Measurements from ENCODE around the gene MAP2K3. TPM values are rescaled to one million over a fixed set of nuclear protein-coding genes. Genes with fewer than 3 reads are reported as not detected.

Gene MAP2K3
- total RNA-seq, 1 donor from 2014 or later, result 68.3 TPM

DNA sequence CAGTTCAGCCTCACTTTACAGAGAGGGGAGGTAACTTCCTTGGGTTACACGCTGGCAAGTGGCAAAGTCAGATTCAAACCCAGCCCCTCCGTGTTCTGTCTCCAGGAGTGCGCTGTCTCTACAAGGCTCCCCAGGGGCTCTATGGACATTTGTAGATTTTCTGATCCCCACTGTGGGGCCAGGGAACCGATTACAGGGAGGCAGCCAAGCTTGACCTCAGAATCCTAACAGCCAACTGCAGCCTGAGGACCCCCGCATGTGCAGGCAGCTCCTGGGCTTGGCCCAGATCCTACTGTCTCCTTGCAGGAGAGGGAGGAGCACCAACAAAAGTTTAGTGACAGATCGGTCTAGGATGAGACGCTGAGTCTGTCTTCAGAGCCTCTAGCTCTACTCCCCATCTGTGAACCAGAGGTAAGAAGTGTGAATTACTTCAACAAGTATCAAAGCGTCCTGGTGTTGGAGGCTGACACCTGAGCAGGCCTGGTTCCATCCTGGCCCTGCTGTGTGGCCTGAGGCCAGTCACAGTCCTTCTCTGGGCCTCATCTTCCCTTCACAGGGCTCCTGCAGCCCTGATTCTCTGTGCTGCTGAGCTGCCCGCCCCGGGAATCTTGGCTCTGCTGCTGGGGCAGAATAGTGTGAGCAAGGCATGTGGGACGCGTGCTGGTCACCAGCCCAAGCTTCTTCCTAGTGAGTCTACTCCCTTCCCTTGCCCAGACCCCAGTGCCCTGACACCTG lies 22.1 kb upstream of the MAP2K3 start:
- no peak for ATAC-seq
- intact Hi-C loops (cut with DNase I), result no loop called here
- TF ChIP-seq, protein P1, sequence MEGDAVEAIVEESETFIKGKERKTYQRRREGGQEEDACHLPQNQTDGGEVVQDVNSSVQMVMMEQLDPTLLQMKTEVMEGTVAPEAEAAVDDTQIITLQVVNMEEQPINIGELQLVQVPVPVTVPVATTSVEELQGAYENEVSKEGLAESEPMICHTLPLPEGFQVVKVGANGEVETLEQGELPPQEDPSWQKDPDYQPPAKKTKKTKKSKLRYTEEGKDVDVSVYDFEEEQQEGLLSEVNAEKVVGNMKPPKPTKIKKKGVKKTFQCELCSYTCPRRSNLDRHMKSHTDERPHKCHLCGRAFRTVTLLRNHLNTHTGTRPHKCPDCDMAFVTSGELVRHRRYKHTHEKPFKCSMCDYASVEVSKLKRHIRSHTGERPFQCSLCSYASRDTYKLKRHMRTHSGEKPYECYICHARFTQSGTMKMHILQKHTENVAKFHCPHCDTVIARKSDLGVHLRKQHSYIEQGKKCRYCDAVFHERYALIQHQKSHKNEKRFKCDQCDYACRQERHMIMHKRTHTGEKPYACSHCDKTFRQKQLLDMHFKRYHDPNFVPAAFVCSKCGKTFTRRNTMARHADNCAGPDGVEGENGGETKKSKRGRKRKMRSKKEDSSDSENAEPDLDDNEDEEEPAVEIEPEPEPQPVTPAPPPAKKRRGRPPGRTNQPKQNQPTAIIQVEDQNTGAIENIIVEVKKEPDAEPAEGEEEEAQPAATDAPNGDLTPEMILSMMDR (IDR thresholded peaks at IDR 0.05), result no peak
- no peak for DNase-seq
- no peak overlapping the region for H3K4me3 ChIP-seq
- no peaks in the 10 kb centered on the region for H3K4me1 ChIP-seq
- H3K27ac ChIP-seq, result no peak overlapping the region
- no peaks in the 10 kb centered on the region for H3K27me3 ChIP-seq
- no peaks in the 10 kb centered on the region for H3K9me3 ChIP-seq
- no peaks in the 10 kb centered on the region for H3K36me3 ChIP-seq

DNA sequence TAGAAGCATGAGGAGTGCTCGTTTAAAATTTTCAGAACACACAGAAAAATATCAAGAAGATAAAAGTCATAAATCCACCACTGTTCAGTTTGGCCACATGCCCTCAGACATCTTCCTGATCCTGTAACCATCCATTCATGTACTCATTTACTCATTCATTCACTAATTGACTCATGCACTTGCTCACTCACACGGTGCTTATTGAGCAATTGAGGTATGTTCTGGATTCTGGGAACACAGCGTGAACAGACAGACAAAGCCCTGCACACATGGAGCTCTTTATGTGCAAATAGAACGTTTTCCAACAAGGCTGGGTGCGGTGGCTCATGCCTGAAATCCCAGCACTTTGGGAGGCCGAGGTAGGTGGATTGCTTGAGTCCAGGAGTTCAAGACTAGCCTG lies 21.1 kb upstream of the MAP2K3 start:
- no peaks in the 10 kb centered on the region for H3K9me3 ChIP-seq
- TF ChIP-seq, protein P1 (IDR thresholded peaks at IDR 0.05), result no peak
- H3K27ac ChIP-seq, result no peak overlapping the region
- intact Hi-C loops (cut with DNase I), result no loop called here
- H3K36me3 ChIP-seq, result no peaks in the 10 kb centered on the region
- no peaks in the 10 kb centered on the region for H3K4me1 ChIP-seq
- no peak for DNase-seq
- no peak overlapping the region for H3K4me3 ChIP-seq
- H3K27me3 ChIP-seq, result no peaks in the 10 kb centered on the region
- no peak for ATAC-seq

DNA sequence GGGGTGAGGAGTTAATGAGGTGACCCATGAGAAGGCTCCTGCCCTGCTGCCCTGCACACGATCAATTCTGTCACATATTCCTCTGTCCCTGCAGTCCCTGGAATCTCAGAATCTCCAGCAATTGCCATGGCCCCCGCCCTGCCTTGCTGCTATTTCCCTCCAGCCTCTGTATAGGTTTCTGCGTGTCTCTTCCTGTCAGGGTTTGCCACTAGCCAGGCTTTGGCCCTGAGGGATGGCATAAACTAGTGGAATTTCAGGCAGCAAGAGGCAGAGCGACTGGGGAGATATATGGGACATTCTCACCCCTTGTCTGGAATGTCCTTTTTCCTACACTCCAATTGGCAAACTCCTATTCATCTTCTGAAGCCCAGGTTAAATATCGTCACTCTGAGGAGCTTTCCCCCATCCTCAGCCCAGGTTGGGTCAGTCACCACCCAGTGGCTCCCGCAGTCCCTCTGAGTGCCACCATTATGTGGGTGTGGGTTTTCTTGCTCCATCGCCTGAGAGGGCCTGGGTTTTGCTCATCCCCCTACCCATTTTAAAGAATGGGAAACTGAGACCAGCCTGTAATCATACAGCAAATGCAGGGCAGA lies 15.8 kb upstream of the MAP2K3 start:
- DNase-seq, result no peak

DNA sequence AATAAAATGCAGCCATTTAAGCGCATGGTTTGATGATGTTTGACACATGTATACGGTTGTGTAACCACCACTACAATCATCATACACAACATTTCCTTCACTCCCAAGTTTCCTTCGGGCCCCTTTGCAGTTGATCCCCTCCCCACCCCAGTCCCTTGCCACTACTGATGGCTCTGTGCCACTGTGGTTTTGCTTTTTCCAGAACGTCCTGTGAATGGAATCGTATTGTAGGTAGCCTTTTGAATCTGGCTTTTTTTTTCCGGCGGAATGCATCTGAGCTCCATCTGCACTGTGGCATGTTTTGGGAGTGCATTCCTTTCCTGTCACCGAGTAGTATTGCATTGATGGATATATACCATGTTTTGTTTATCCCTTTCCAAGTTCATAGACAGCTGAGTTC lies 15.1 kb upstream of the MAP2K3 start:
- ATAC-seq (no peak), DNase-seq (no peak)
- Histone ChIP-seq H3K27ac (no peak overlapping the region), H3K4me1 (no peaks in the 10 kb centered on the region), H3K4me3 (no peak overlapping the region), H3K27me3 (no peaks in the 10 kb centered on the region), H3K9me3 (no peaks in the 10 kb centered on the region), H3K36me3 (no peaks in the 10 kb centered on the region)
- TF ChIP-seq, protein P1 (IDR thresholded peaks at IDR 0.05), result no peak
- intact Hi-C loops (cut with DNase I), result no loop called here

More for the DNA sequence above, 15.8 kb upstream of the MAP2K3 start:
- TF ChIP-seq, protein P1 (IDR thresholded peaks at IDR 0.05), result no peak
- no peak for ATAC-seq
- H3K36me3 ChIP-seq, result no peaks in the 10 kb centered on the region
- no peaks in the 10 kb centered on the region for H3K4me1 ChIP-seq
- no peaks in the 10 kb centered on the region for H3K9me3 ChIP-seq
- H3K27me3 ChIP-seq, result no peaks in the 10 kb centered on the region
- intact Hi-C loops (cut with DNase I), result no loop called here
- H3K4me3 ChIP-seq, result no peak overlapping the region
- peak overlapping the region; percentile 2 for H3K27ac ChIP-seq

DNA sequence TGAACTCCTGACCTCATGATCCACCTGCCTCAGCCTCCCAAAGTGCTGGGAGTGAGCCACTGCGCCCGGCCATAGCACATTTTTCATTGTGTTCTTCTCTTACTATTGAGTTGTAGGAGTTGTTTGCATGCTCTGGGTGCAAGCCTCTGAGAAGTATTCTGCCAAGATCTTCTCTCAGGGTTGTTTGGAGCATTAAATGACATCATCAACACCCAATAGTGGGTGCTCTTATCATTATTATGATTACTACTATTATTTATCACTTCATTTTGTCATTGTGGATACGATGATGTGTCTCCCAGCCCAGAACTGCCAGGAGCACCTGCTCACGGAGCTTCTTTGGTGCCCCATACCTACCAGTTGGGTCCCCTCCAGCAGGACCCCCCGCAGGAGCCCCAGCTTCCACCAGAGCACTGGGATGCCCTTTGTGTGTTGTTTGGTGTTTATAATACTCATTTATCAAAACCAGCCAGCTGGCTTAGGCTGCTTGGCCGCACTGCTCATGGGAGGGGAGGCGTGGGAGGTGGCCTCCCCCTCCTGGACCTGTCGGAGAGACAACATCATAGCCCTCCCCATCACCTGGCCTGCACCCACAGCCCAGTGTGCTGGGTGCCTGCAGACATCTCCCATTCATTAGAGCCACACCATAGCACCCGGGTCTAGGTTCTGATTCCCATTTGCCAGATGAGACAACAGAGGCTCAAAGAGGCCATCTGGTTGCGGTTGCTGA lies 12.9 kb upstream of the MAP2K3 start:
- TF ChIP-seq, protein P1 (IDR thresholded peaks at IDR 0.05), result no peak
- H3K9me3 ChIP-seq, result no peaks in the 10 kb centered on the region
- no peak overlapping the region for H3K4me3 ChIP-seq
- no peaks in the 10 kb centered on the region for H3K36me3 ChIP-seq
- ATAC-seq (no peak), DNase-seq (no peak)
- no peak overlapping the region for H3K27ac ChIP-seq
- no peaks in the 10 kb centered on the region for H3K27me3 ChIP-seq
- intact Hi-C loops (cut with DNase I), result loop anchor here (10.0 kb wide), 1 partner anchor 147 kb away; the partner anchor contains the start of gene DHRS7B
- H3K4me1 ChIP-seq, result peaks cover 11% of the 10 kb centered on the region

Data from upper lobe of right lung (tissue), 1 donor.